22Rv1 (cell line): ENCODE results near the gene GPC6.

Source experiments
- CTCF ChIP-seq: fragments of 450-650 bp; IDR thresholded peaks from 2 replicates; pipeline ENCODE4 v1.5.1; 2017; ENCODE audit warnings: mild to moderate bottlenecking
- ZFX ChIP-seq: fragments of 450-650 bp; IDR thresholded peaks from 2 replicates; pipeline ENCODE4 v1.6.1; 2017; ENCODE audit warnings: antibody characterized with exemption, borderline replicate concordance

- no peak for TF ChIP-seq CTCF
- TF ChIP-seq ZFX = no peak
Observed at GRCh38 chr13:94330552-94331071, 1104.0 kb downstream of the GPC6 start.
